ENCODE results near the gene NCS1.

Gene NCS1

DNA sequence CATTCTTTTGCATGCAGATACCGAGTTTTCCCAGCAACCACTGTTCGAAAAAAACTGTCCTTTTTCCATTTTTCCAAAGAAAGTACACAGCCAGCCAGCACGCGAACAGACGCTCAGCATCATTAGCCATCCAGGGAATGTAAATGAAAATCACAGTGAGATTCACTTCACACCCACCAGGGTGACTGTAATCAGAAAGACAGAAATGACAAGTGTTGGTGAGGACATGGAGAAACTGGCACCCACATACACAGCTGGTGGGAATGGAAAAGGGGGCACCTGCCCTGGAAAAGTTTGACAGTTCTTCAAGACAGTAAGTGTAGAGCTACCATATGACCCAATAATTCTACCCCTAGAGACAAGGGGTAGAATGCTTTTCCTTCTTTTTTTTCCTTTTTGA is 25.0 kb upstream of the NCS1 start:
- H3K4me3 ChIP-seq (ENCODE audit: low read depth, low read length) = no peak overlapping the region

DNA sequence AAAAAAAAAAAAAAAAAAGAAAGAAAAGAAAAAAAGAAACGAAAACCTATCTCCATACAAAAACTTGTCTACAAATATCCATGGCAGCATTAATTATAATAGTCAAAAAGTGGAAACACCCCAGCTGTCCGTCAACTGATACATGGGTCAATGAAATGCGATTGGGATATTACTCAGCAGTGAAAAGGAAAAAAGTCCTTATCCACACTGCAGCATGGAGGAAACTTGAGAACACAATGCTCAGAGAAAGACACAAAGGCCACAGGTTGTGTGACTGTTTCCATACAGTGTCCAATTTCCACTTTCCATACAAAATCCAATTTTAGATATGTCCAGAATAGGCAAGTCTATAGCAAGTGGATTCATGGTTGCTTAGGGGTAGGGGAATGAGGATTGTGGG is 24.3 kb upstream of the NCS1 start:
- H3K4me3 ChIP-seq (ENCODE audit: low read depth, low read length) = no peak overlapping the region

DNA sequence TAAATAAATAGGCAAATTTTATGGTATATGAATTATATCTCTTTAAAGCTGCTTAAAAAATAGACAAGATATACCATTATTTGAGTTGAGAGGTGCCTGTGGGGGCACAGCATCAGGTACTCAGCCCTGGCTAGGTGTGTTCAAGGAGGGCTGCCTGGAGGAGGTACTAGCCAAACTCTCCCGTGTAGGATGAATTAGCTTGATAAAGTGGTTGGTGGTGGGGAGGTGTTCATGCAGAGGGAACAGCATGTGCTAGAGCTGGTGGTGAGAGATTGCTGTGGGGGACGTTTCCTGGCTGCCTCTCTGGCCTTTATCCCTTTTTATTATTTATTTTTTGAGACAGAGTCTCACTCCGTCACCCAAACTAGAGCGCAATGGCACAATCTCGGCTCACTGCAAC is 23.2 kb upstream of the NCS1 start:
- no peak overlapping the region for H3K4me3 ChIP-seq (ENCODE audit: low read depth, low read length)

DNA sequence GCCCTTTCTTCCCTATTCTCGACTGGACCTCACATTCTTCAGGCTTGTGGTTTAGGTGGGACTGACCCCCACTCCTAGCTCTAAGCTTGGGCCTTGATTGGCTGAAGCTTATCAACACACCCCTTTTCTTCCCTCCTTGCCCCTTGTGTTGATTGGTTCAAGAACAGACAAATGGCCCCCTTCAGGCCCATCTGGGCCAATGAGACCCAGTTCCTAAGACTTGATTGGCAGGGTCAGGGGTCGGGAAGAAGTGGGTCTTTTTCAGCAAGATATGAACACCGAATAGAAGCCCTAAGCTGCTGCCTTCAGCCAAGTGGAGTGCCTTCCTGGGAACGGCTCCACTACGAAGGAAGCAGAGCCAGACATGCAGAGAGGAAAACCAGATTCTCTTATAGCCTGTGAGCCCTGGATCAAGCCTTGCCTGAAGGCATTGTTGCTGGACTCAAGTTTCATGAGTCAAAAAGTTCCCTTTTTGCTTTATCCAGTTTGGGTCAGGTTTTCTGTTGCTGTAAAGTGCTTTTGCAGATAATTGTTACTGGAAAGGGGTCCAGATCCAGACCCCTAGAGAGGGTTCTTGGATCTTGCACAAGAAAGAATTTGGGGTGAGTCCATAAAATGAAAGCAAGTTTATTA is 22.4 kb upstream of the NCS1 start:
- H3K4me3 ChIP-seq (ENCODE audit: low read depth, low read length) = no peak overlapping the region

DNA sequence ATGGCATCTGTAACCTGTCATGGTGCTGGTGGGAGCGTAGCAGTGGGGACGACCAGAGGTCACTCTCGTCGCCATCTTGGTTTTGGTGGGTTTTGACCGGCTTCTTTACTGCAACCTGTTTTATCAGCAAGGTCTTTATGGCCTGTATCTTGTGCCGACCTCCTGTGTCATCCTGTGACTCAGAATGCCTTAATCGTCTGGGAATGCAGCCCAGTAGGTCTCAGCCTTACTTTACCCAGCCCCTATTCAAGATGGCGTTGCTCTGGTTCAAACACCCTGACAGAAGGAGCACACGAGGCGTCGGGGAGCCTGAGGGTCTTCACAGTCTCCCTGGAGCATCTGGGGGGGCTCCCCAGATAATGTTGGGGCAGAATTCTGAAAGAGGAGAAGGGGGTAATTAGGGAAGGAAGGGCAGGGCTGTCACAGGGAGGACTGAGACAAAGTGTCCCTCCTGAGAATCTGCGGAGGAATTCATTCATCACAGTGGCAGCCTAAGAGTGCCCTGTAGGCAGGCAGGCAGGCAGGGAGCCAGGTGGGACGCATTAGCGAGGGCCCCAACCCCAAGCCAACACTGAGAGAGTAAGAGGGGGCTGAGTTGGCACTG is 21.3 kb upstream of the NCS1 start:
- H3K4me3 ChIP-seq (ENCODE audit: low read depth, low read length) = no peak overlapping the region

DNA sequence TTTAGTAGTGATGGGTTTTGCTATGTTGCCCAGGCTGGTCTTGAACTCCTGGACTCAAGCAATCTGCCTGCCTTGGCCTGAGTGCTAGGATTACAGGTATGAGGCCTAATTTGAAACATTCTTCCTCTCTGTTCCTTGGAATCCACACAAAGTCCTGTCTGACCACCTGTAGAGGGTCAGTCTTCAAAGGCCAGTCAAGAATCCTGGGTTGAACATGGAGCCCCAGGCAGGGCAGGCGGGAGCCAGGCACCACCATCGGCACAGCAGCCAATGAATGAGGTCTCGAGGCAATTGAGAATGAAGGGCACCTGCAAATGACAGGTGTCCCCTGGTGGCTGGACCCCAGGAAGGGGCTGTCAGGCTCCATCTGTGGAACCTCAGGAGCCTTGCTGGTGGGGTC is 17.4 kb upstream of the NCS1 start:
- no peak overlapping the region for H3K4me3 ChIP-seq (ENCODE audit: low read depth, low read length)

DNA sequence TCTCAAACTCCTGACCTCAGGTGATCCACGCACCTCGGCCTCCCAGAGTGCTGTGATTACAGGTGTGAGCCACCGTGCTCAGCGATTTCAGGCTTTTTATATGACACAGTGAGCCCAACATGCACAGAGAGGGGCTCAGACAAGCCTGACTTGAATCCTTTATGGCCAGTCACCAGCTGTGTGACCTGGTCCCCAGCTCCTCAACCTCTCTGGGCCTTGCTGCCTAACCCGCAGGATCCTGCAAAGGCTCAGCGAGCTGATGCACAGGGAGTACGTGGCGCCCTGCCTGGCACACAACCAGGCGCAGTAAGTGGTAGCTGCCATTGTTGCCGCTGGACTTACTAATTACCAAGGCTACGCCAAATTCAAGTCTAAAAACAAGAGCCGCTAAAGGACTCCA is 16.6 kb upstream of the NCS1 start:
- H3K4me3 ChIP-seq (ENCODE audit: low read depth, low read length) = no peak overlapping the region

DNA sequence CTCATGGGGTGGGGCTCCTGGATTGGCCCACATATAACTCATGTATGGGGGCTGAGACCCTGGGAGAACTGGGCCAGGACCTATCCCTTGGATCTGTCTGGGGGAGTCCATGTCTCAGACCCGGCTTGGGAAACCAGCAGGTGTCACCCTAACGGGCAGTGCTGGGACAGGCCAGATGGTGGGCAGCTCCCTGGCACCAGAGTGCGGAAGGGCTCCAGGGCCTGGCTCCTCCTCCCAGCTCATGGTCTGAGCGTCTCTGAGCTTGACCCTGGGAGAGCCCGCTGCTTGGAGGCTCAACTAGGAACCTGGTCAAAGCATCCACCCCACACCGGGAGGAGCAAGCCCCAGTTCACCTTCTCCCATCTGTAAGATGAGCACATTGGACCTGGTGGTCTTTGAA is 15.5 kb upstream of the NCS1 start:
- no peak overlapping the region for H3K4me3 ChIP-seq (ENCODE audit: low read depth, low read length)

DNA sequence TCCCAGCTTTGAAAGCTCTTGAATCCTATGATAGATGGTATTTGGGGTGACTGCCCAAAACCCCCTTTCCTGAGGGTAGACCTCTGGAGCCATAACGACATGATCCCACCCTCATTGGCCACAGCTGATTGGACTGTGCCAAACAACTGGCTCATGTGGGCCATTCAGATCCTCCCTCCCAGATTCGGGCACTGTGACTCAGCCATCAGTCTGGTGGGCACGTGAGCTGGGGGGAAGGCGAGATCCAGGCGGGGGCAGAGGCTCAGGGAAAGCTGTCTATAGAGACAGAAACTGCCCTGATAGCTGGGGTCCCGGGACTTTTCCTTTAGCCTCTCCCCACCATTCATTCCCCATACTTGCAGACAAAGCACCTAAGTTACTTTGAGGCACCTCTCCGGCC is 15.1 kb upstream of the NCS1 start:
- no peak overlapping the region for H3K4me3 ChIP-seq (ENCODE audit: low read depth, low read length)

DNA sequence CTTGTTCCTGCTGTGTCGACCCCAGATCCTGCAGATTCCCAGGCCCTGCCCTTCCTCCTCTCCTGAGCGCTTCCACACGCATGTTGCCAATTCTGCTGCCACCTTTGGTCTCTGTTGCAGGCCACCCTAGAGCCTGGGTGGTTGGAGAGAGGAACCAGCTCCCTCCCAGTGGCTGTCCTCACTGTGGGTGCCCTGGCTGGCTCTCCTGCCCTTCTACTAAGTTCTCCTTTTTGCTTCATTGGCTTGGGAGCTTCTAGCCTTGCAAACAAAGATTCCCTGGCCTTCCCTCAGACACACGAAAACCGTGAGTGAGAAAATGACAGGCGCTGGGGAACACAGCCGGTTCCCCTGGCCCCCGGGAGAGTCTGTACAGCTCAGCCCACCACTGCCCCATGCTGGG is 14.2 kb upstream of the NCS1 start:
- H3K4me3 ChIP-seq (ENCODE audit: low read depth, low read length) = no peak overlapping the region

DNA sequence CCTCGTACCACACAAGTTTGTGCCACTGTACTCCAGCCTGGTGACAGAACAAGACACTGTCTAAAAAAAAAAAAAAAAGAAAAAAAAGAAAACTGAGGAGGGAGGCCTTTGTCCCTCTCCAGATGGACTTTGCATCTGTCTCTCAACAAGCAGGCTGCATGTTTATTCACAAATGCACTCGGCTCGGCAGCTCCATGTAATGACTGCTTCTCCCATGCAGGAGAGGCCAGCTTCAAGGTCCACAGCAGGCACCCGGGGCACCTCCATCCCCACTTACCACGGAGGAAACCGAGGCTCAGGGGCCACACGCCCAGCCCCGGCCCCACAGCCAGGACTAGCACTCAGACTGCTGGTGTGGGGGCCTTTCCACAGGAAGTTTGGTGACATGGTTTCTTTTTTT is 13.1 kb upstream of the NCS1 start:
- no peak overlapping the region for H3K4me3 ChIP-seq (ENCODE audit: low read depth, low read length)

DNA sequence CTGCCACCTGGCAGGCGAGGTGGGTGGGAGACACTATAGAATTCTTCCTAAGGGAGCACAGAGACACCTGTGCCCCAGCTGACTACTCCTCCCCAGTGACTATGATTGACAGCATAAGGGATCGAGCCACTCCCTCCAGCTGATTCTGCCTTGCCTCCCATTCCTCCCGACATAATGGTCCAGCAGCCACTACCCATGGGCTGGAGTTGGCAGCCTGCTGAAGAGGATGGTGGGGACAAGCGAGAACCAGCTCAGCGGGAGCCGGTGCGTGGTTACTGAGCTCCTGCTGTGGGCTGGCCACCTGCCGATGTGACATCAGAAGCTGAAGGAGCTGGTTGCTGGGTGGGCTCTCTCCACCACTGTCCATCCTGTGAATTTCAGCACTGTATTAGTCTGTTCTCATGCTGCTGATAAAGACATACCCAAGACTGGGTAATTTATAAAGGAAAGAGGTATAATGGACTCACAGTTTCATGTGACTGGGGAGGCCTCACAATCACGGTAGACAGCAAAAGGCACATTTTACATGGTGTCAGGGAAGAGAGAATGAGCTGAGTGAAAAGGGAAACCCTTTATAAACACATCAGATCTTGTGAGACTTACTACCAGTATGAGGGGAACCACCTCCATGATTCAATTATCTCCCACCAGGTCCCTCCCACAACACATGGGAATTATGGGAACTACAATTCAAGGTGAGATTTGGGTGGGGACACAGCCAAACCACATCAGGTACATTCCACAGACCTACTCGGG is 12.1 kb upstream of the NCS1 start:
- no peak overlapping the region for H3K4me3 ChIP-seq (ENCODE audit: low read depth, low read length)

DNA sequence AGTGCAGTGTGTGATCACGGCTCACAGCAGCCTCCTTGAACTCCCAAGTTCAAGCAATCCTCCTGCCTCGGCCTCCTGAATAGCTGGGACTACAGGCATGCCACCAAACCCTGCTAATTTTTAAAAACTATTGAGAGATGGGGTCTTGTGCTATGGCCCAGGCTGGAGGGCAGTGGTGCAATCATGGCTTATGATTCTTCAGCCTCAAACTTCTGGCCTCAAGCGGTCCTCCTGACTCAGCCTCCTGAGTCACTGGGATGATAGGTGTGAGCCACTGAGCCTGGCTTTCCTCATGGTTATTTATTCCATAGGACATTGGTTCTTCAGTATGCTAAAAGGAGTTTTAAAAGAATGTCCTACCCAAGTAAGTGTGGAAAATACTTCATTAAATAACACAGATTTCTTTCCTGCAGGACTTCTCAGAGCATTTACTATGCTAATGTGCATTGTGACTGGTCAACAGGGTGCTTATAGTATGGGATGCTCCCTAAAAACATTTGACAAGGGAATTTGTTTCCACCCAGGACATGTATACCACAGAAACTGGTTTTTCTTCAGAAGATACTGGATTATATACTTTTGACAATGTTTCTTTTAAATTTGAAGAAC is 11.2 kb upstream of the NCS1 start:
- no peak overlapping the region for H3K4me3 ChIP-seq (ENCODE audit: low read depth, low read length)

DNA sequence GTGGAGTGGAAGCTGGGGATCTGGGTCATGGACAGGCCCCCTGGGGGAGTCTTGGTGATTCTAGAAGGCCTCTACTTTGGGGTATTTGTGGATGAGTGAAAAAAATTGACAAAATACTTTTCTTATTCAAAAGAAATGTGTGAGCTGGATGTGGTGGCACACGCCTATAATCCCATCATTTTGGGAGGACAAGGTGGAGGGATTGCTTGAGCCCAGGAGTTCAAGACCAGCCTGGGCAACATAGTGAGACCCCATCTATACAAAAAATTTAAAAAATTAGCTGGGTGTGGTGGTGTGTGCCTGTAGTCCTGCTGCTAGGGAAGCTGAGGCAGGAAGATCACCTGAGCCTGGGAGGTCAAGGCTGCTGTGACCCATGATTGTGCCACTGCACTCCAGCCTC is 6.6 kb upstream of the NCS1 start:
- no peak overlapping the region for H3K4me3 ChIP-seq (ENCODE audit: low read depth, low read length)

DNA sequence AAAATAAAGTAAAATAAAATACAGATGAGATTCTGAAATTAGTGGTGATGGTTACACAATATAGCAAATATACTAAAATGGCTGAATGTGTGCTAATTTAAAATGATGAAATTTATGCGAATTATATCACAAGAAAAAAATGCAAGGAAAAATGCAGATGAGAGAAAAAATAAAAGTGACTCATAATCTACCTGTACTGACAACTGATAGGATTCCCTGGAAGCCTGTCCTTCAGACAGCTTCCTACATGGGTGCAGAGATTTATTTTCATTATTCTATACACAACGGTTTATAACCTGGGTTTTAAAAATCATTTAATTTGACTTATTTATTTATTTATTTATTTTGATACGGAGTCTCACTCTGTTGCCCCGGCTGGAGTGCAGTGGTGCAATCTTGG is 5.8 kb upstream of the NCS1 start:
- no peak overlapping the region for H3K4me3 ChIP-seq (ENCODE audit: low read depth, low read length)

DNA sequence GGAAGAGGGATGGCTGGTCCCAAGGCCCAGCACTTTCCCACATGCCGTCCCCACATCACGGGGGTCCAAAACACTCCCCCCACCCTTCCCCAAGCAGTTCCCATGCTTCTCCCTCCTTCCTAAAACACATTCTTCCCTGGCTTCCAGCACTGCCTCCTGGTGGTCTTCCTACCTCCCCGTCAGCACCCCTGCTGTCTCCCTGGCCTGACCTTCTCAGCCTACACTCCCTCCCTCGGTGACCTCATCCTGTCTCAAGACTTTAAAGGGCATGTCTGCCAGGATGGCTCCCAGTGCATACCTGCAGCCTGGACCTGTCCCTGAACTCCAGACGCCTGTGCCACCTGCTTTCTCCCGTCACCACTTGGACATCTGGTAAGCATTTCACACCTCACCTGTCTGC is 4.3 kb upstream of the NCS1 start:
- no peak overlapping the region for H3K4me3 ChIP-seq (ENCODE audit: low read depth, low read length)

DNA sequence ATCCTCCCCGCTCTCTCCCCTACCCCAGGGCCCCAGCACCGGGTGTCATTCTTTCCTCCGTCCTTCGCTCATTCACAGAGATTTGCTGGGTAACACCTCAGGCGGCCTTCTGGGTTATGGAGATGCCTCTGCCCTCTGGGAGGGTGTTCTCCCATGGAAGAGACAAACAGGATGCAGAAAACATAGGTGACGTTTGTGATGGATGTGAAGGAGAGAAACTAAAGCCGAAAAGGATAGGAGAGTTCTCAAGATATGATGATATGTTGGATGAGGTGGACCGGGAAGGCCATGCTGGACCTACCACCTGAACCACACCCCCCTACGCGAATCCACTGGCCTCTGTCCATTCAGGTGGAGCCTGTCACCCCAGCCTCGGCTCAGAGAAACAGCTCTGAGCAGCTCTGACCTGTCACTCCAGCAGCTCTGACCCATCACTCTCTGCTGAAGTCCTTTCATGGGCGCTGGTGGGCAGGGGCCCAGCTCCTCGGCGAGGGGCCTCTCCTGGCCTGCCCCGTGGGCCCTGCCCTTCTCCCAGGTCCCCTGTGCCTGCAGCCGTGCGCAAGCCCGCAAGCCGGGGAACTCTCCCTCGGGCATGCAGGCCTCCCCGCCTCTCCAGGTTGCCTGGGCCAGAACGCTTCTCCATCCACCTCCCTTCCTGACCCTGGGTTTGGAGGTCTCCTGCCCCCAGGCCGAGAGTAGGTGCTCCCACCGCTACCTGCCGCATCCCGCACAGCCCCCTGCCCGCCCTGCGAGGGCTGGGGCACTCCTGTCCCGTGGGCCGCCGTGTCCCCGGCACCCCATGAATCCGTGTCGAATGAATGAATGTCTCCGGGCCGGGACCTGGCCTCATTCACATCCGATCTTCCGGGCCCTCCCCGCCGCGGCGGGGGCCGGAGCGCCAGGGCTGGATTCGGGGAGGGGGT is 717 bp upstream of the NCS1 start:
- H3K4me3 ChIP-seq (ENCODE audit: low read depth, low read length) = peak overlapping the region; percentile 43

DNA sequence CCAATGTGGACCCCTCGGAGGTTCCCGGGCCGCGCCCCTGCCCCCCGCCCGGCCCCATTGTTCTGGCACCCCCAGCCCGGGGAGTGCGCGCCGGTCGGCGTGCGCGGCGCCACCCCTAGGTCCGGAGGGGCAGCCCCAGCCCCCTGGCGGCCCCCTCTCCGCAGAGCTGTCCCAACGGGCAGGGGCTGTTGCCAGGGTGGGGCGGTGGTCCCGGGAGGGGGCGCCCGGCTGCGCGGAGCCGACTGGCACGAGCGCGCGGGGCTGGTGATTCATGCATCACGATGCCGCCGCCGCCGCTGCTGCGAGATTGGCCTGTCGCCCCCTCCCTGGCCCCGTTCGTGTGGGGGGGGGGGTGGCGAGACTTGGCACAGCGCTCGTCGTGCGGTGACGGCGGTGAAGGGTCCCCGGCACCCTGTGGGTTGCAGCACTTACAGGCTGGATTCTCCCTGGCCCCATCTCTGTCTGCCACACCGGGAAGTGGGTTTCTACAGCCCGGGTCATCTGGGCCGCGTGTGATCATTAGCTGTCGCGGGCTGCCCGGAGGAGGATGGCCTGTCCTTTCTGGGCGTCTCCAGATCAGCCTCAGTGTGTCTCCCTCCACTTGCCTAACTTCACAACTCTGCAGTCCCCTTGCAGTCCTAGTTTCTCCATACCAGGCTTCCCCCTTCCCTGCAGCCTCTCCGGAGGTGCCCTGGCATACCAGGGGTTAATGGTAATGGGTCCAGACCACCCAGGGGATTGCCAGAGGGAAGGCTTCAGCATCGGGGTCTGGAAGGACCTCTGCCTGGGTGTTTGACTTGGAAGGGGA is 858 bp downstream of the NCS1 start:
- peak overlapping the region; percentile 46 for H3K4me3 ChIP-seq (ENCODE audit: low read depth, low read length)

DNA sequence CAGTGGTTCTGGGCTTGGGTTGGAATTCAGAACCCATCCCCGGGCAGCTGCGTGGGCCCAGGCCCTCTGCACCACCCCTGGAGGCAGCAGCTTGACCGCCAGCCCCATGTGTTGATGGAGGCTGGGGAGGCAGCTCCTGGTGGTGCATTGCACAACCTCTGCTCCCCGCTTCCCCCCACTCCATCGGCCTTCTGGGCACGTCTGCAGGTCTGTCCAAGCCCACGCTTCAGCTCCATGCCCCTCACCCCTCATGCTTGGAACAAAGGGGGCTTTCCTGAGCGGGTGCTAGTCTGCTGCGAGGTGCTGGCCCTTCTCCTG is 1.4 kb downstream of the NCS1 start:
- H3K4me3 ChIP-seq (ENCODE audit: low read depth, low read length) = peak overlapping the region; percentile 46

DNA sequence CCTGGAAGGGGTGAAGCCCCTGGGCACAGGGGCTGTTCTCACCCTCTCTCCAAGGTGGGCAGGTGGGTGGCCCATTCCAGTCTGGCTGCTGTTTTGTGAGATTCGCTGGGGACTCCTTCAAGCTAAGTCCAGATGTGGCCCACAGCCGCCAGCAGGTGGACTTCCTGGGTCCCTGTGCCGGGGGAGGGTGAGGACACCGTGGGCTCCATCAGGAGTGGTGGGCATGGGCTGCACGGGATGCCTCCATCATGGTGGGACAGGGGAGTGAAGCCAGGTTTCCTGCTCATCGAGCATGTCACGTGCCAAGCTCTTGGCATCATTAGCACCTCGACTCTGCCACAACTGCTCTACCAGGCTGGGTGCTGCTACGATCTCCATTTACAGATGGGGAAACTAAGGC is 1.8 kb downstream of the NCS1 start:
- no peak overlapping the region for H3K4me3 ChIP-seq (ENCODE audit: low read depth, low read length)
